GM12878 (cell line): ENCODE results near the gene GLB1L2.

Experiments used
- KDM1A ChIP-seq: fragments of 200-600 bp; sonication (generic); IDR thresholded peaks from 2 replicates; pipeline ENCODE4 v1.6.1; 2016; ENCODE audit warnings: borderline replicate concordance
- NFIC ChIP-seq: IDR thresholded peaks from 2 replicates; pipeline ENCODE4 v1.6.1; 2012; ENCODE audit warnings: low read depth, mild to moderate bottlenecking, inconsistent platforms, low read length, moderate library complexity
- NR2C2 ChIP-seq: IDR thresholded peaks from 2 replicates; pipeline ENCODE4 v1.6.1; 2011; ENCODE audit warnings: borderline replicate concordance, low read depth; ENCODE audit not compliant: control insufficient read depth, insufficient read length
- RCOR1 ChIP-seq: conservative IDR thresholded peaks from 2 replicates; pipeline ENCODE4 v1.6.1; 2012; ENCODE audit warnings: low read depth, low read length, improper control_type of control experiment
- SMARCA5 ChIP-seq: fragments of 450-650 bp; IDR thresholded peaks from 2 replicates; pipeline ENCODE4 v1.6.1; 2017; ENCODE audit warnings: mild to moderate bottlenecking
- ZSCAN29 ChIP-seq: fragments of 450-650 bp; IDR thresholded peaks from 2 replicates; pipeline ENCODE4 v1.6.1; 2017; ENCODE audit warnings: mild to moderate bottlenecking, moderate library complexity
- TF ChIP-seq, protein P1 (sequence below): IDR thresholded peaks from 2 replicates; pipeline ENCODE4 v1.6.1; 2012; ENCODE audit warnings: mild to moderate bottlenecking, low read depth, low read length
- TF ChIP-seq, protein P2 (sequence below): fragments of 450-650 bp; IDR thresholded peaks from 2 replicates; pipeline ENCODE4 v1.6.1; 2016; ENCODE audit warnings: mild to moderate bottlenecking, moderate library complexity, borderline replicate concordance
- TF ChIP-seq, protein P3 (sequence below), 3 experiments: IDR thresholded peaks in 2 of 3; conservative IDR thresholded peaks in 1 of 3; 2 replicates each; pipeline ENCODE4 v1.5.1; 2011; ENCODE audit warnings: low read depth in 3 of 3, low read length in 3 of 3, mild to moderate bottlenecking in 3 of 3, control low read depth in 2 of 3, moderate library complexity in 2 of 3, inconsistent platforms in 1 of 3, mixed read lengths in 1 of 3; ENCODE audit not compliant: control insufficient read depth in 2 of 3, insufficient read depth in 1 of 3; ENCODE audit errors: extremely low read depth in 1 of 3

DNA sequence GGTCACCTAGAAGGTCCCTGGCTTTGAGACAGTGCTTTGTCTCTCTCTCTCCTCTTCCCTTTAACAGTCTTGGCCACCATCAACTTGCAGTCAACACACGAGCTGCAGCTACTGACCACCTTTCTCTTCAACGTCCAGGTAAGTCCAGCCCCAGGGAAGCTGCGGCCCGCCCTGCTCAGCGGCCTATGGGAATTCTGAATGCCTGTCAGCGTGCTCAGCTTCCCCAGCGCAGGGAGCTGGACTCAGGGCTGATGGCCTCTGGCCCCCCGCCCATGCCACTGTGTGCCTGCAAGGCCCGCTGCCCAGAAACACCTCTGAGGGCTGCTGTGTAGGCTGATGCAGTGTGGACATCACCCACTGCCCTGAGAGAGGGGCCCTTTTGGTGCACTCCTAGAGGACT is 32.5 kb downstream of the GLB1L2 start:
- no peak for TF ChIP-seq KDM1A
- TF ChIP-seq NFIC: no peak
- TF ChIP-seq, protein P1, sequence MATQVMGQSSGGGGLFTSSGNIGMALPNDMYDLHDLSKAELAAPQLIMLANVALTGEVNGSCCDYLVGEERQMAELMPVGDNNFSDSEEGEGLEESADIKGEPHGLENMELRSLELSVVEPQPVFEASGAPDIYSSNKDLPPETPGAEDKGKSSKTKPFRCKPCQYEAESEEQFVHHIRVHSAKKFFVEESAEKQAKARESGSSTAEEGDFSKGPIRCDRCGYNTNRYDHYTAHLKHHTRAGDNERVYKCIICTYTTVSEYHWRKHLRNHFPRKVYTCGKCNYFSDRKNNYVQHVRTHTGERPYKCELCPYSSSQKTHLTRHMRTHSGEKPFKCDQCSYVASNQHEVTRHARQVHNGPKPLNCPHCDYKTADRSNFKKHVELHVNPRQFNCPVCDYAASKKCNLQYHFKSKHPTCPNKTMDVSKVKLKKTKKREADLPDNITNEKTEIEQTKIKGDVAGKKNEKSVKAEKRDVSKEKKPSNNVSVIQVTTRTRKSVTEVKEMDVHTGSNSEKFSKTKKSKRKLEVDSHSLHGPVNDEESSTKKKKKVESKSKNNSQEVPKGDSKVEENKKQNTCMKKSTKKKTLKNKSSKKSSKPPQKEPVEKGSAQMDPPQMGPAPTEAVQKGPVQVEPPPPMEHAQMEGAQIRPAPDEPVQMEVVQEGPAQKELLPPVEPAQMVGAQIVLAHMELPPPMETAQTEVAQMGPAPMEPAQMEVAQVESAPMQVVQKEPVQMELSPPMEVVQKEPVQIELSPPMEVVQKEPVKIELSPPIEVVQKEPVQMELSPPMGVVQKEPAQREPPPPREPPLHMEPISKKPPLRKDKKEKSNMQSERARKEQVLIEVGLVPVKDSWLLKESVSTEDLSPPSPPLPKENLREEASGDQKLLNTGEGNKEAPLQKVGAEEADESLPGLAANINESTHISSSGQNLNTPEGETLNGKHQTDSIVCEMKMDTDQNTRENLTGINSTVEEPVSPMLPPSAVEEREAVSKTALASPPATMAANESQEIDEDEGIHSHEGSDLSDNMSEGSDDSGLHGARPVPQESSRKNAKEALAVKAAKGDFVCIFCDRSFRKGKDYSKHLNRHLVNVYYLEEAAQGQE: no peak
- TF ChIP-seq, protein P2, sequence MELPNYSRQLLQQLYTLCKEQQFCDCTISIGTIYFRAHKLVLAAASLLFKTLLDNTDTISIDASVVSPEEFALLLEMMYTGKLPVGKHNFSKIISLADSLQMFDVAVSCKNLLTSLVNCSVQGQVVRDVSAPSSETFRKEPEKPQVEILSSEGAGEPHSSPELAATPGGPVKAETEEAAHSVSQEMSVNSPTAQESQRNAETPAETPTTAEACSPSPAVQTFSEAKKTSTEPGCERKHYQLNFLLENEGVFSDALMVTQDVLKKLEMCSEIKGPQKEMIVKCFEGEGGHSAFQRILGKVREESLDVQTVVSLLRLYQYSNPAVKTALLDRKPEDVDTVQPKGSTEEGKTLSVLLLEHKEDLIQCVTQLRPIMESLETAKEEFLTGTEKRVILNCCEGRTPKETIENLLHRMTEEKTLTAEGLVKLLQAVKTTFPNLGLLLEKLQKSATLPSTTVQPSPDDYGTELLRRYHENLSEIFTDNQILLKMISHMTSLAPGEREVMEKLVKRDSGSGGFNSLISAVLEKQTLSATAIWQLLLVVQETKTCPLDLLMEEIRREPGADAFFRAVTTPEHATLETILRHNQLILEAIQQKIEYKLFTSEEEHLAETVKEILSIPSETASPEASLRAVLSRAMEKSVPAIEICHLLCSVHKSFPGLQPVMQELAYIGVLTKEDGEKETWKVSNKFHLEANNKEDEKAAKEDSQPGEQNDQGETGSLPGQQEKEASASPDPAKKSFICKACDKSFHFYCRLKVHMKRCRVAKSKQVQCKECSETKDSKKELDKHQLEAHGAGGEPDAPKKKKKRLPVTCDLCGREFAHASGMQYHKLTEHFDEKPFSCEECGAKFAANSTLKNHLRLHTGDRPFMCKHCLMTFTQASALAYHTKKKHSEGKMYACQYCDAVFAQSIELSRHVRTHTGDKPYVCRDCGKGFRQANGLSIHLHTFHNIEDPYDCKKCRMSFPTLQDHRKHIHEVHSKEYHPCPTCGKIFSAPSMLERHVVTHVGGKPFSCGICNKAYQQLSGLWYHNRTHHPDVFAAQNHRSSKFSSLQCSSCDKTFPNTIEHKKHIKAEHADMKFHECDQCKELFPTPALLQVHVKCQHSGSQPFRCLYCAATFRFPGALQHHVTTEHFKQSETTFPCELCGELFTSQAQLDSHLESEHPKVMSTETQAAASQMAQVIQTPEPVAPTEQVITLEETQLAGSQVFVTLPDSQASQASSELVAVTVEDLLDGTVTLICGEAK: no peak
- TF ChIP-seq NR2C2: no peak
- TF ChIP-seq SMARCA5: no peak
- no peak for TF ChIP-seq RCOR1
- TF ChIP-seq, protein P3, sequence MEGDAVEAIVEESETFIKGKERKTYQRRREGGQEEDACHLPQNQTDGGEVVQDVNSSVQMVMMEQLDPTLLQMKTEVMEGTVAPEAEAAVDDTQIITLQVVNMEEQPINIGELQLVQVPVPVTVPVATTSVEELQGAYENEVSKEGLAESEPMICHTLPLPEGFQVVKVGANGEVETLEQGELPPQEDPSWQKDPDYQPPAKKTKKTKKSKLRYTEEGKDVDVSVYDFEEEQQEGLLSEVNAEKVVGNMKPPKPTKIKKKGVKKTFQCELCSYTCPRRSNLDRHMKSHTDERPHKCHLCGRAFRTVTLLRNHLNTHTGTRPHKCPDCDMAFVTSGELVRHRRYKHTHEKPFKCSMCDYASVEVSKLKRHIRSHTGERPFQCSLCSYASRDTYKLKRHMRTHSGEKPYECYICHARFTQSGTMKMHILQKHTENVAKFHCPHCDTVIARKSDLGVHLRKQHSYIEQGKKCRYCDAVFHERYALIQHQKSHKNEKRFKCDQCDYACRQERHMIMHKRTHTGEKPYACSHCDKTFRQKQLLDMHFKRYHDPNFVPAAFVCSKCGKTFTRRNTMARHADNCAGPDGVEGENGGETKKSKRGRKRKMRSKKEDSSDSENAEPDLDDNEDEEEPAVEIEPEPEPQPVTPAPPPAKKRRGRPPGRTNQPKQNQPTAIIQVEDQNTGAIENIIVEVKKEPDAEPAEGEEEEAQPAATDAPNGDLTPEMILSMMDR (IDR thresholded peaks at IDR 0.05 in 2 of 3, conservative IDR thresholded peaks at IDR 0.05 in 1 of 3; ENCODE audit: control insufficient read depth in 2 of 3, extremely low read depth in 1 of 3, insufficient read depth in 1 of 3, low read depth in 3 of 3, low read length in 3 of 3): no peak
- TF ChIP-seq ZSCAN29: no peak
